Fibroblast of skin of left biceps (primary cell): ENCODE measurements around the gene ZNF460.

Experiments used
- DNase-seq, 2 experiments: peaks; one replicate each; pipeline ENCODE4 v3.0.0-alpha.2; 2013; ENCODE audit warnings: low read depth in 2 of 2

ZNF460 gene

DNA sequence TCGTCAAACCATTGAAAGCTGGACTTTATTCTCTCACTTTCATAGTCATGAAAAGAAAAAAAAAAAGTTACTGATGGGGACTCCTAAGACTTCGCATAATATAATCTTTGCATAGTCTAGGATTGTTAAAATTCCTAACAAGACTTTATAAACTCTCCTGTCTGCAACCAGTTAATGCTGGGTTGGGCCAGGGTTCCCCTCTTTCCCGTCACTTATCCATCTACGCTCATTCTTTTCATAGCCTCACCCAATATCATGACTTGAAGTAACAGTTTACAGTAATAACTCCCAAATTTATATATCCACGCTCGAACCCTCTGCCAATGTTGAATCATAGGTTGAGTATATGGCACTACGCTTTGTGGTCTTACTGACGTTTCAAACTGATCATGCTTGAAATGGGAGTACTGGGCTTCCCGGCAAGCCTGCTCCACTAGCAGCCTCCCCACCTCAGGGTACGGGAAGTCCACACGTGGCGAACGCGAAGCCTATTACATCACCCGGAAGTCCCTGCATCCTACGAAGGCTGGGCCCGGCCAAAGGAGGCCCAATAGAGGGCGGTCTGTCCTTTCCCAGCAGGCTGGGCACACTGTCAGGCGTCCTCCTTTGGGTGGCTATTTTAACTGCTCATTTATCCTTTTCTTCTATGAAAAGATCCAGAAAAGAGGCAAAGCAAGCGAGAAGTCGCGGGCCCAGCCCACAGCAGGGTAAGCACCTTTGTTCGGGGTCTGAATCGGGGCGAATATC, 694 bp upstream of the ZNF460 start:
- peak; percentile 95 for DNase-seq

DNA sequence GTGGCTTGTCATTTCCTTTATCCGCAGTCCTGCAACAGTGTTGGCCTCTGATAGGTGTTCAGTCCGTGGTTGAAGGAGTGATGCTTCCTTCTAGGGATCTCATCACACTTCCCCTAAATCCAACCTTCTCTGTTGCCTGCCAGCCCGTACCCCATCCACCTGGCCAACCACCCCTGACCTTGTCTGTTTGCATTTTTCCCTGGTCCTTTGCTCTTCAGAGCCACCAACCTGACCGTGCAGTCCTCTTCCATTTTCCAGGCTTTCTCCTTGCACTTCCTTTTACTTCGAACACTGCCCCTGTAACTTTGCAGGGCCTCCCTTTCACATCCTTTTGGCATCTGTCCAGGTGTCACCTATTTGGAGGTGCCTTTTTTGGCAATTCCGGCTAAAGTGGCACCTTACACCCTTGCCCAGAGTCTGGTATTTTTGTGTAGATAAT, 696 bp downstream of the ZNF460 start:
- no peak for DNase-seq

- no peak for DNase-seq
Observed at GRCh38 chr19:57282011-57282643, 1.8 kb downstream of the ZNF460 start.

- no peak for DNase-seq
Observed at GRCh38 chr19:57288373-57288772, 8.1 kb downstream of the ZNF460 start.

DNA sequence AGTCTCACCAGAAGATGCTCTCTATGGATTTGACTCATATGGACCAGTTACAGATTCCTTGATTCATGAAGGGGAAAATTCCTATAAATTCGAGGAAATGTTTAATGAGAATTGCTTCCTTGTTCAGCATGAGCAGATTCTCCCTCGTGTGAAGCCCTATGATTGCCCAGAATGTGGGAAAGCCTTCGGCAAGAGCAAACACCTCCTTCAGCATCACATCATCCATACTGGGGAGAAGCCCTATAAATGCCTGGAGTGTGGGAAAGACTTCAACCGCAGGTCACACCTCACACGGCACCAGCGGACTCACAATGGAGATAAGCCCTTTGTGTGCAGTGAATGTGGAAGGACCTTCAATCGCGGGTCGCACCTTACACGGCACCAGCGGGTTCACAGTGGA, 10.7 kb downstream of the ZNF460 start:
- DNase-seq = no peak

DNA sequence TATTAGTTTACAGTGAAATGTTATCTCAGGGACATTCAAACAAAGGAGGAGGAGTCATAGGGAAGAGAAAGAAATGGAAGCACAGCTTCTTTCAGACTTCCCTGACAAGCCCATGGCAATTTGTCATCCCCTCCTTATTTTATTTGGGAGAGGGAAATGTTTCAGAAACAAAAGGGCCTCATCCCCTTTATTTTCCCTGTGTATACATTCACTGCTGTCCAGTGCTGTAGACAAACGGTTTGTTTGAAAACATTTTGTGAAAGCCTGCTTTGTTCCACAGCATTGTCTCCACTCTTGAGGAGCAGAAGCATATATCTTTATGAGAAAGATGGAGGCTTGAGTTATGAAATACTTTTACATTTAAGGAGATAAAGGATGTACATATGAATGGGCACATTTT, 12.3 kb downstream of the ZNF460 start:
- no peak for DNase-seq

DNA sequence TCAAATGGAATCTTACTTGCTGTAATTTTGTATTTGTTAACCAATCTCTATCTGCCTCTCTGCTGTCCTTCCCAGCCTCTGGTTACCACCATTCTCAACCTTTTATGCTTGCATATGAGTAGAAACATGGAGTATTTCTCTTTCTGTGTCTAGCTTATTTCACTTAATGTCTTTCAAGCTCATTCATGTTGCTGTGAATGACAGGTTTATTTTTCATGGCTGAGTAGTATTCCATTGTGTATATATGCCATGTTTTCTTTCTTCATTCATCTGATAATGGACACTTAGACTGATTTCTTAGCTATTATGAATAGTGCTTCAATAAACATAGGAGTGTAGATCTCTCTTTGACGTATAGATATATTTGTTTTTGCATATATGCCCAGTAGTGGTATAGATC, 13.4 kb downstream of the ZNF460 start:
- DNase-seq = no peak

- peak; percentile 33 to 39 for DNase-seq
Observed at GRCh38 chr19:57302020-57302465, 21.8 kb downstream of the ZNF460 start.

GRCh38 chr19:57302727-57303401, 22.6 kb downstream of the ZNF460 start:
- no peak for DNase-seq

- DNase-seq = no peak
Observed at GRCh38 chr19:57305056-57305455, 24.8 kb downstream of the ZNF460 start.

DNA sequence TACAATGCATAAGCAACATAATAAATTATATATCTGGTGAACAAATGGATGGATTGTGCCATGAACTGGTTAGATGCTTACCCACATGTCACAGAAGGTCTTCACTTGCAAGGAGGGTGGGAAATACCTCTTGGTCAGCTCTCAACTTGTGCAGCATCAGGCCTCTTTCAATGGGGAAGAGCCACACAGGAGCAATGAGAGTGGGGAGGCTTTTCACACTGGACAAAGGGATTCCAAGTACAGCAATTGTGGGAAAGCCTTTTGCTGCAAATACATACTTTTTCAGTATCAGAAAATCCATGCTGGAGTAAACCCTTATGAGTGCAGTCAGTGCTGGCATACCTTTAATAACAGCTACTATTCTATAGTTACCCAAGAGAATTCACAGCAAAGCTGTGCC, 28.2 kb downstream of the ZNF460 start:
- no peak for DNase-seq

DNA sequence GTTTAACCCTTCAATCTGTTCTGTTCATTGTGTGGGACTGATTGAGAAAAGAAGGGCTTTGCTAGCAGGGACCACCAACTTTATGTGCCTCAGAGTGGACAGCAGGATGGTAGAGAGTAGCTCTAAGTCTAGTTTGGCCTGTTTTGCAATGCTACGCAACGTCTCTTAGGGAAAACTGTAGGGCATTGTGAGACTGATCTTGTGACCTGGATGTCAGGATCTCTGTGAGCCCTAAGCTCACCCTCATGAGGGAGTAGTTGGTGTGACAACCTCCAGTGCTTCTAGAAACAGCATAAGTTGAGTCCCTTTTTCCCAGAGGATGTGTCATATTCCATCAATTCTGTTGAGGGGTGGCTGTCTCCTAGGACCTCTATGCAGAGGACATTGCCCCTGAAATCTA, 30.5 kb downstream of the ZNF460 start:
- DNase-seq = no peak

DNA sequence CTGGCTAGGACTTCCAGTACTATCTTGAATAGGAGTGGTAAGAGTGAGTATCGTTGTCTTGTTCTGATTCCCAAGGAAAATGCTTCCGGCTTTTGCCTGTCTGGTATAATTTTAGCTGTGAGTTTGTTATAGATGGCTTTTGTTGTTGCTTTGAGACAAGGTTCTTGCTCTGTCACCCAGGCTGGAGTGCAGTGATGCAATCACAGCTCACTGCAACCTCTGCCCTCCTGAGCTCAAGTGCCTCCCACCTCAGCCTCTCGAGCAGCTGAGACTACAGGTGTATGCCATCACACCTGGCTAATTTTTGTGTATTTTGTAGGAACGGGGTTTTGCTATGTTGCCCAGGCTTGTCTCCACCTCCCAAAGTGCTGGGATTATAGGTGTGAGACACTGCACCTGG, 33.9 kb downstream of the ZNF460 start:
- DNase-seq = no peak

GRCh38 chr19:57317503-57317902, 37.2 kb downstream of the ZNF460 start:
- no peak for DNase-seq

DNA sequence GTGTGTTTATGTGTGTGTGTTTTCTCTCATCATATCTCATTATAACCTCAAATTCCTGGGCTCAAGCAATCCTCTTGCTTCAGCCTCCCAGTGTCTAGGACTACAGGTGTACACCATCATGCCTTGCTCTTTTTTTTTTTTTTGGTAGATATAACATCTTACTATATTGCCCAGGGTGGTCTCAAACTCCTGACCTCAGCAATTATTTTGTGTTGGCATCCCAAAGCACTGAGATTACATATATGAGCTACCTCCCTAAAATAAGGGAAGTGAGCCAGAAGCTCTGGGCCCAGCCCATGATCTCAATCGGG, 39.5 kb downstream of the ZNF460 start:
- DNase-seq = no peak

GRCh38 chr19:57320180-57321084, 40.1 kb downstream of the ZNF460 start, which contains the start of gene ZNF543:
TSS of gene ZNF543 (plus strand) at chr19:57320472. CDS start at chr19:57320854, 382 bp downstream.
- peak; percentile 84 to 89 for DNase-seq

DNA sequence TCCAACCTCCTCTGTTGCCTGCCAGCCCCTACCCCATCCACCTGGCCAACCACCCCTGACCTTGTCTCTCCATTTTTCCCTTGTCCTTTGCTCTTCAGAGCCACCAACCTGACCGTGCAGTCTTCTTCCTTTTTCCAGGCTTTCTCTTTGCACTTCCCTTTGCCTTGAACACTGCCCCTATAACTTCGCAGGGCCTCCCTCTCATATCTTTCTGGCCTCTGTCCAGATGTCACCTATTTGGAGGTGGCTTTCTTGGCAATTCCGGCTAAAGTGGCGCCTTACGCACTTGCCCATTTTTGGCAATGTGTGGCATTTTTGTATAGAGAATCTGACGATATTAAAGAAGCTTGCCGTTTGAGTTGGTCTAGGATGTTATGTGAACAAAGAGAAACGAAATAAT, 40.8 kb downstream of the ZNF460 start:
- no peak for DNase-seq

DNA sequence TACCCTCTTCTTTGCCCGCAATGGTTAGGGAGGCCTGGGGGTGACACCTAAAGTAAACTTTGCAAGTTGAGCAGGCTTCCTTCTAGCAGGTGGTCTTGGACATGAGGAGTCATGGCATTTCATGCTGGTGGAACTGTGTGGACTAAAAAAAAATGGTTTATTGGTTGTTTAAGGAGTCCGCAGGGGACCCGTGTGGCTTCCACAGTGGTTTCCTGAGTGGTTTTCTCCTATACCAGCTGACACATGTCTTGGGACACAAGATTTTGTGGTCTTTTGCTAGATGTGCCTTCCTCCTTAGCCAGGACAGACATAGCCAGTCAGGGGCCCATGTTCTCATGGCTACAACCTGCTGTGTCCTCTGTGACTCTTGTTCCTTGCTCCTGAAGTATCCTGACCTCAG, 41.5 kb downstream of the ZNF460 start:
- no peak for DNase-seq

GRCh38 chr19:57324992-57325391, 44.7 kb downstream of the ZNF460 start:
- DNase-seq = no peak

DNA sequence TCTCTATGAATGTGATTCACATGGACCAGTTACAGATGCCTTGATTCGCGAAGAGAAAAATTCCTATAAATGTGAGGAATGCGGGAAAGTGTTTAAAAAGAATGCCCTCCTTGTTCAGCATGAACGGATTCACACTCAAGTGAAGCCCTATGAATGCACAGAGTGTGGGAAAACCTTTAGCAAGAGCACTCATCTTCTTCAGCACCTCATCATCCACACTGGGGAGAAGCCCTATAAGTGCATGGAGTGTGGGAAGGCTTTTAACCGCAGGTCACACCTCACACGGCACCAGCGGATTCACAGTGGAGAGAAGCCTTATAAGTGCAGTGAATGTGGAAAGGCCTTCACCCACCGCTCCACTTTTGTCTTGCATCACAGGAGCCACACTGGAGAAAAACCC, 47.7 kb downstream of the ZNF460 start:
- DNase-seq = no peak

DNA sequence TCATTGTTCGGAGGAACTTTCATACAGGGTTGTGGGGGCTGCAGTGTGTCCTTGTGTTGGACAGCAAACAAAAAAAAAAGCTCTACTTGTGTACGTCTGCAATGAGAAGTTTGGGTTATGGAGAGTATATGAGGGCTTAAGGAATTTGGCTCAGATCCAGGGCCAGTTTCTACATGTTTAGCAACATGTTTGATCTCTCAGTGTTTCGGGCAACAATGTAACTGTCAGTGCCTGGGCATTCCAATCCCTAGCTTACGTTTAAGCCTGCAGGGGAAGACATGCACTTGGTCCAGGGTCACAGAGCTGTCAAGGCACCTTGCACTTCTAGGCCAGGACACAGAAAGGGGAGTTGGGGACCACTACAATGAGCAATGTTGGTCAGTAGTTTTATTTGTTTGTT, 53.9 kb downstream of the ZNF460 start:
- DNase-seq = no peak

DNA sequence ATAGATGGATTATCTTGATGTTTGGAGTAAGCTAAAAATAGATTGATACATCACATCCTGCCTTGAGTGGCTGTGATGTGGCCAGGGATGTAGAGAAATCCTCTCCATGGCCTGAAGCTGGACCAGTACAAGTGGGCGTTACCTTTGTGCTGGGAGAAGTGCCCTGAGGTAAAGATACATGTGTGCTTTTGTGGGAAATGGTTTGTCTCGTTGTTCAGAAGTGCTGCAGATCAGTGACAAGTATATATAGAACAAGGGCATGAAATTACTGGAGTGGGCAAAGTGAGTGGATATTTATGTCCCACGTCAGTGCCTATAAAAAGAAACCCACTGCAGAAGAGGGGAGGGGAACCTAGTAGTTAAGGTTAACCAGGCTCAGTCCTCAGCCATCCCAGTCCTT, 58.6 kb downstream of the ZNF460 start:
- DNase-seq = no peak
